RWPE1 (cell line): ENCODE data around the gene OSBPL1A.

Source experiments
- CTCF ChIA-PET: fragments of 350-600 bp; sonication (Branson Sonifier 250); formaldehyde crosslinking; extraction: SDS; loops from one replicate; lab custom pipeline; 2021; lab: Yijun Ruan, JAX
- POLR2A ChIA-PET: fragments of 400-600 bp; formaldehyde crosslinking; extraction: SDS; loops from one replicate; lab custom pipeline; 2020; ENCODE audit warnings: antibody characterized with exemption; ENCODE audit not compliant: low non-redundant PET; lab: Yijun Ruan, JAX
- DNase-seq: peaks from one replicate; pipeline ENCODE4 v3.0.0; 2012; ENCODE audit warnings: low spot score
- H3K27ac ChIP-seq: fragments of 450-650 bp; 2 replicates; pipeline ENCODE4 v1.5.1; 2017
- TF ChIP-seq, protein P1 (sequence below): fragments of 450-650 bp; conservative IDR thresholded peaks from 2 replicates; pipeline ENCODE4 v1.5.1; 2017; ENCODE audit warnings: low read depth, mild to moderate bottlenecking

OSBPL1A gene

DNA sequence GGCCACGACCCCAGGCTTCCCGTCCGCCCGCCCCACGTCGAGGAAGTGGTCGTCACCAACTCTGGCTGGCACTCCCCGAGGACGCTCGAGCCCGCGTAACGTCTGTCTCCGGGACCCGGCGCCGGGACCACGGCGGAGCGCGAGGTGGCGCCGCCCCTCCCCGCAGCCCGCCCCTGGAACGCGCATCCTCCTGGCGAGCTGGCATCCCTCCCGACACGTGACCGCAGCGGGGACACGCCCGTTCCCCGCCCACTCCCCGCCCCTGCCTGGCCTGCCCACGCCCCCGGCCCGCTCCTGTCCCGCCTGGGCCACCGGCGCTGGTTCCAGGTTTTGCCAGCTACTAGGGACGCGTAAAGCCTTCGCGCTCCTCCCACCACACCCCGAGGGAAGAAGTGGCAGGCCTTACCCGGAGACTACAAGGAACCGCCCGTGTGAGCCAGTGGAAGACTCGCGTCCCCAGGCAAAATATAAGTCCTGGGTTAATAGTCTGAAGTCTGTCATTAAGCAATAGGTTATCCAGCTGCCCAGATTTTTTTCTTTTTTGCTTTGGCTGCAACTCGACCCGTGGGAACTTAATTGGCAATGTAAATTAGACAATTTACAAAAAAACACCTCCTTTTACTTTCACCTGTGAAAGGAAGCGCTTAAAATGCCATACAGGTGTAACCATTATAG is at the start of gene OSBPL1A:
OSBPL1A (minus strand) TSS at position 131 of the 675 bp plus-strand sequence. CDS start 20,291 bp downstream, outside the sequence.
- ChIA-PET CTCF (no interaction called here), POLR2A (interaction anchor here (0.7 kb wide), 1 partner anchor 28 kb away, joined by 3 read pairs; the partner anchor contains the start of gene IMPACT)
- peak within 1 kb of the TSS; percentile 98 for H3K27ac ChIP-seq
- DNase-seq: peak; percentile 87
- TF ChIP-seq, protein P1, sequence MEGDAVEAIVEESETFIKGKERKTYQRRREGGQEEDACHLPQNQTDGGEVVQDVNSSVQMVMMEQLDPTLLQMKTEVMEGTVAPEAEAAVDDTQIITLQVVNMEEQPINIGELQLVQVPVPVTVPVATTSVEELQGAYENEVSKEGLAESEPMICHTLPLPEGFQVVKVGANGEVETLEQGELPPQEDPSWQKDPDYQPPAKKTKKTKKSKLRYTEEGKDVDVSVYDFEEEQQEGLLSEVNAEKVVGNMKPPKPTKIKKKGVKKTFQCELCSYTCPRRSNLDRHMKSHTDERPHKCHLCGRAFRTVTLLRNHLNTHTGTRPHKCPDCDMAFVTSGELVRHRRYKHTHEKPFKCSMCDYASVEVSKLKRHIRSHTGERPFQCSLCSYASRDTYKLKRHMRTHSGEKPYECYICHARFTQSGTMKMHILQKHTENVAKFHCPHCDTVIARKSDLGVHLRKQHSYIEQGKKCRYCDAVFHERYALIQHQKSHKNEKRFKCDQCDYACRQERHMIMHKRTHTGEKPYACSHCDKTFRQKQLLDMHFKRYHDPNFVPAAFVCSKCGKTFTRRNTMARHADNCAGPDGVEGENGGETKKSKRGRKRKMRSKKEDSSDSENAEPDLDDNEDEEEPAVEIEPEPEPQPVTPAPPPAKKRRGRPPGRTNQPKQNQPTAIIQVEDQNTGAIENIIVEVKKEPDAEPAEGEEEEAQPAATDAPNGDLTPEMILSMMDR: no peak

DNA sequence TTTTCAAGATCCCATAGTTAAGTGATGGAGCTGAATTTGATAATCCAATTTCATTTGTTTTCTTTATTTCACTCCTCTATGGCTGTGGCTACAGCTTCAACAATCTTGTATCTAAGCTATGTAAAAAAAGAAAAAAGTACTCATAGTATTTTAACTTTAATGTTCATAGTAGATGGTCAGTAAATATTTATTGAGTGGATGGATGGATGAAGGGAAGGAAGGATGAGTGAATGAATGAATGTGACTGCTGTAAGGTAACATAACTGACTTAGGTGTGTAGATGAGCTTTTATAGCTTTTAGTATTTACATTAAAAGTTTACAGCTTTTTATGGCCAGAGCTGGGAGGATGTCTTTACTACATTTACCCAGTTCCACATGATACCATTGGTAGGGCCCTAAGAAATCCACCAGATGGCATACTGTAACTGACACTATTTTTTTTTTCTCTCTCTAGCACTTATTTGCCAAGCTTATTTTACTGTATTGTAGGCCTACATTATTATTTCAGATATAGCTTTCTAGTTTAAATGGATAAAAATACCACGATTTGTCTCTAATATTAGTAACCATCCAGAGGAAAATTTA is 49.4 kb upstream of the OSBPL1A start:
- ChIA-PET POLR2A (no interaction called here), CTCF (interaction anchor here (0.7 kb wide), 2 partner anchors 40 to 243 kb away, joined by 3 to 5 read pairs; no protein-coding TSS in a partner anchor)
- no peak overlapping the region for H3K27ac ChIP-seq
- TF ChIP-seq, protein P1: no peak
- DNase-seq: no peak

DNA sequence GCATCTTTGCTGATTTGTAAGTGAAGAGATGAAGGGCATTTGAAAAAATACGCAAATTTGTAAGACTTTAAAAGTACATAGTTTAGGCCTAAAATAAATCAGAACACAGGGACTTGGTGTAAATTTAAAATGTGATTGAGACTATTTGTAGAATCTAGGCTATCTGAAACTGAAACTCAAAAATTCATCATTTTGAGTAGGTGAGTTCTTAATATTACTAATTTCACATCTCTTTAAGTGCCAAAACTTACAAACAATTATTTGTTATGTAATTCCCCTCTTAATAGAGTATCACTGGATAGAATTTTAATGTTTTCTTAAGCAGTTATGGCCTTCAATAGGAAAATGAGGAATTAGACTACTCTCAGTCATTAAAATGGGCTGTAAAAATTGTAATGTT is 48.8 kb upstream of the OSBPL1A start:
- ChIA-PET CTCF (no interaction called here), POLR2A (no interaction called here)
- TF ChIP-seq, protein P1: no peak
- no peak for DNase-seq
- H3K27ac ChIP-seq: no peak overlapping the region

DNA sequence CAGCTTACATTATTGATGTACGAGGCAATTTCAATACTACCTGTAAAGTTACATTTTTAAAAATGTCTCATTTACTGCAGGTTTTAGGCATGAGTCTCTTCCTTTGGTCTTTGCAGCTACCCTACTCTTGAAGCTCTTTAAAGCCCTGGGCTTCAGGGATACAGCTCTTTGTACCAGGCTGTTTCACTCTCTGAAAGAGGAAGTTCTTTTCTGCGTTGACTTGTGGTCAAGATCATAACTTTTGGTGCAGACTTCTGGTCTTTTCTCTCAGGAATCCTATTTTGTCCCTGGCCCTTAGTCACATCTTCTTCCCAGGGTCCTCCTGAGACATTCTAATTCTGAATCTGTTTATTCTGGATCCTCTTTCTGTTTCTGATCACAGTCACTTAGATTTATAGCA is 46.2 kb upstream of the OSBPL1A start:
- H3K27ac ChIP-seq: no peak overlapping the region
- CTCF ChIA-PET: no interaction called here
- POLR2A ChIA-PET: no interaction called here
- DNase-seq: no peak
- TF ChIP-seq, protein P1: no peak

DNA sequence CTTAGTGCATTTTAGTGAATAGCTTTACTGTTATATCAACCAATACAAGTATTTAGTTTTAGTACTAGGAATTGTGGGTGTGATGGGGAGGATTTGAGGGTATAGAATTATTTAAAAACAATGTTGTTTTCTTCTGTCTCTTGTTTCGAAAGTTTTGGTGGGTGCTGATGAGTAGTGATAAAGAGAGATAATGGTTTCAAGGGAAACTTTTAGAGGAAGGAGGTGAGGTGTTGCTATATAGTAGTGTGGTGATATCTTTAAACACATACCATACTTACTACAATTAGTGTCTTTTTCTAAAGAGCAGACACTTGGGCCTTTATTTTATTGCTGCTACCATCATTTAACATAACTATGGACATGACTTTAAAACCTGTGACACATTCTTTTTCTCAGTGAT is 39.3 kb upstream of the OSBPL1A start:
- ChIA-PET POLR2A (no interaction called here), CTCF (no interaction called here)
- TF ChIP-seq, protein P1: no peak
- no peak for DNase-seq
- no peak overlapping the region for H3K27ac ChIP-seq

DNA sequence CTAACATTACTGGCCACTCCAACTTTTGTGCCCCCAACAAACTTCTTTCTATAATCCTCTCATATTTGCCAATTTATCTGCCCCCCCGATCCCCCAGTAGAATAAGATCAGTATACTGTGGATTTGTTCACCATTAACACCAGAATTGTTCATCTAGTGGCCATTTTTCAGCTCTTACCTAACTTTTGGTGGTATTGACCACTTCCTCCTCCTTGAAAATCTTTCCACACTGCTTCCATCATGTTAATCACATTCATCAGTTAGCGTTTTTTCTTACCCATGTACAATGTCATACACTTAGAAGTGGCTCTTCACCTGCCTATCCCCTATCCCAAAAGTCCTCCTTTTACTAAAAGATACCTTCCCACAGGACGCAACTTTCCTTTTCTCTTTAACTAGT is 35.0 kb upstream of the OSBPL1A start:
- ChIA-PET CTCF (no interaction called here), POLR2A (no interaction called here)
- TF ChIP-seq, protein P1: no peak
- DNase-seq: no peak
- H3K27ac ChIP-seq: no peak overlapping the region
